Gastrocnemius medialis (tissue), 4 donors: ENCODE results near the gene RFX5.

Experiments used
- POLR2A ChIP-seq, 2 donors: fragments of 450-650 bp; IDR thresholded peaks; one replicate each; pipeline ENCODE4 v1.6.1; 2017; ENCODE audit warnings: antibody characterized with exemption in 2 of 2, mild to moderate bottlenecking in 2 of 2, moderate library complexity in 2 of 2
- TF ChIP-seq, protein P1 (sequence below), 5 experiments: fragments of 450-650 bp in 3 of 5; fragments of 200-600 bp in 2 of 5; sonication (generic) in 2 of 5; IDR thresholded peaks in 4 of 5; conservative IDR thresholded peaks in 1 of 5; 1 replicate in 4 of 5; 2 replicates in 1 of 5; pipeline ENCODE4 v1.5.1; 2016 to 2019; ENCODE audit warnings: antibody characterized with exemption in 5 of 5, mild to moderate bottlenecking in 3 of 5, moderate library complexity in 3 of 5

DNA sequence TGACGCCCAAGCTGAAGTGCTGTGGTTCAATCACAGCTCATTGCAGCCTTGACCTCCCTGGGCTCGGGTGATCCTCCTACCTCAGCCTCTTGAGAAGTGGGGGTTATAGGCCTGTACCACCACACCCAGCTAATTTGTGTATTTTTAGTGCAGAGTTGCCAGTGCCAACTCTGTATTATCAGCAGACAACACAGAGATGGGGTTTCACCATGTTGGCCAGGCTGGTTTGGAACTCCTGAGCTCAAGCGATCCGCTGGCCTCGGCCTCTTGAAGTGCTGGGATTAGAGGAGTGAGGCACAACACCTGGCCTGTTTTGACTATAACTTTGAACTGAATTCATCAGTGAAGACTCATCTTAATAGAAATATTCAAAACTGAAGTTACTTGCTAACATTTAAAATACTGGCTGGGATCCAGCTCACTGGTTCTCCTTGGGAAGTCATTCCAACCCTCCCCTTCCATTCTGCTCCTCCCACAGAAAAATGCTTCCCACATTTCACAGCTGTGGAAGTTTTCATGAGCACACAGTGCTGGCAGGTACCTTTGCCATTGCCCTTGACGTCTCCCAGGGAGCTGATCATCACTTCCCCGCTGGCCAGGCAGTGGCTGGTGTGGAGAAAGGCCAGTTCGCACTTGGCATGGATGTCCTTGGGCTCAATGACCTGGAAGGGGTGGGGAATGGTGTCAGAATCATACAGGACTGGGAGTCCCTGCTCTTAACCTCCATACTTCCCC is 20.8 kb upstream of the RFX5 start:
- TF ChIP-seq, protein P1, sequence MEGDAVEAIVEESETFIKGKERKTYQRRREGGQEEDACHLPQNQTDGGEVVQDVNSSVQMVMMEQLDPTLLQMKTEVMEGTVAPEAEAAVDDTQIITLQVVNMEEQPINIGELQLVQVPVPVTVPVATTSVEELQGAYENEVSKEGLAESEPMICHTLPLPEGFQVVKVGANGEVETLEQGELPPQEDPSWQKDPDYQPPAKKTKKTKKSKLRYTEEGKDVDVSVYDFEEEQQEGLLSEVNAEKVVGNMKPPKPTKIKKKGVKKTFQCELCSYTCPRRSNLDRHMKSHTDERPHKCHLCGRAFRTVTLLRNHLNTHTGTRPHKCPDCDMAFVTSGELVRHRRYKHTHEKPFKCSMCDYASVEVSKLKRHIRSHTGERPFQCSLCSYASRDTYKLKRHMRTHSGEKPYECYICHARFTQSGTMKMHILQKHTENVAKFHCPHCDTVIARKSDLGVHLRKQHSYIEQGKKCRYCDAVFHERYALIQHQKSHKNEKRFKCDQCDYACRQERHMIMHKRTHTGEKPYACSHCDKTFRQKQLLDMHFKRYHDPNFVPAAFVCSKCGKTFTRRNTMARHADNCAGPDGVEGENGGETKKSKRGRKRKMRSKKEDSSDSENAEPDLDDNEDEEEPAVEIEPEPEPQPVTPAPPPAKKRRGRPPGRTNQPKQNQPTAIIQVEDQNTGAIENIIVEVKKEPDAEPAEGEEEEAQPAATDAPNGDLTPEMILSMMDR (IDR thresholded peaks at IDR 0.05 in 4 of 5, conservative IDR thresholded peaks at IDR 0.05 in 1 of 5), result no peak
- TF ChIP-seq POLR2A (IDR thresholded peaks at IDR 0.05), result no peak
